ENCODE results near the gene LDLRAD3. TPM values are rescaled to one million over a fixed set of nuclear protein-coding genes. Genes with fewer than 3 reads are reported as not detected.

Gene LDLRAD3
- polyA plus RNA-seq, 1 donor (not counting 4 experiments of a cell fraction or from before 2014, with no cell fraction given), result 13.1 TPM

GRCh38 chr11:36224209-36224882 is 280.5 kb downstream of the LDLRAD3 start:
- peaks cover 3% of the 10 kb centered on the region for H3K4me1 ChIP-seq (ENCODE audit: control insufficient read depth, extremely low read depth, insufficient read depth, low read length)
- DNase-seq (ENCODE audit: low read depth, low spot score) (no peak), FAIRE-seq (no peak)
- H3K9me3 ChIP-seq (ENCODE audit: control insufficient read depth, low read depth, low read length), result no peaks in the 10 kb centered on the region
- H3K79me2 ChIP-seq (ENCODE audit: control insufficient read depth, insufficient read depth, low read length), result no peaks in the 10 kb centered on the region
- H3K9ac ChIP-seq (ENCODE audit: control insufficient read depth, extremely low read depth, insufficient read depth, low read length), result no peak overlapping the region
- H3K9me1 ChIP-seq (ENCODE audit: control insufficient read depth, extremely low read depth, insufficient read depth, low read length), result no peaks in the 10 kb centered on the region
- H3K4me2 ChIP-seq (ENCODE audit: control insufficient read depth, extremely low read depth, insufficient read depth, low read depth, low read length), result no peak overlapping the region
- no peak overlapping the region for H2AFZ ChIP-seq (ENCODE audit: control insufficient read depth, low read length)
- no peak overlapping the region for H3K4me3 ChIP-seq (ENCODE audit: control insufficient read depth in 2 of 3, extremely low read depth in 1 of 3, insufficient read depth in 2 of 3, low read depth in 1 of 3, low read length in 3 of 3)
- H4K20me1 ChIP-seq (ENCODE audit: control insufficient read depth, extremely low read depth, insufficient read depth, low read length), result peaks cover 3% of the 10 kb centered on the region
- TF ChIP-seq CTCF (optimal IDR thresholded peaks at IDR 0.05 in 1 of 3, IDR thresholded peaks at IDR 0.05 in 1 of 3, conservative IDR thresholded peaks at IDR 0.05 in 1 of 3; ENCODE audit: extremely low read depth in 1 of 3, insufficient read depth in 2 of 3, low read length in 3 of 3) (no peak), EZH2 (IDR thresholded peaks at IDR 0.05; ENCODE audit: low read length) (no peak)
- dilution Hi-C loops (cut with MboI; ENCODE audit: extremely low pct_ligation_motif_present, low sequenced_read_pairs), result no loop called here
- no peaks in the 10 kb centered on the region for H3K27me3 ChIP-seq (ENCODE audit: control insufficient read depth, extremely low read depth, insufficient read depth, low read length)
- peaks cover 0 to 3% of the 10 kb centered on the region in 2 experiments for H3K36me3 ChIP-seq (ENCODE audit: control insufficient read depth in 2 of 2, extremely low read depth in 1 of 2, insufficient read depth in 2 of 2, low read length in 2 of 2)
- H3K27ac ChIP-seq (ENCODE audit: control insufficient read depth, insufficient read depth, low read length), result no peak overlapping the region

GRCh38 chr11:36227044-36227443 is 283.2 kb downstream of the LDLRAD3 start:
- Histone ChIP-seq H3K4me1 (ENCODE audit: control insufficient read depth, extremely low read depth, insufficient read depth, low read length) (peaks cover 3% of the 10 kb centered on the region), H3K27ac (ENCODE audit: control insufficient read depth, insufficient read depth, low read length) (no peak overlapping the region), H3K4me2 (ENCODE audit: control insufficient read depth, extremely low read depth, insufficient read depth, low read depth, low read length) (no peak overlapping the region), H3K79me2 (ENCODE audit: control insufficient read depth, insufficient read depth, low read length) (no peaks in the 10 kb centered on the region), H3K27me3 (ENCODE audit: control insufficient read depth, extremely low read depth, insufficient read depth, low read length) (no peaks in the 10 kb centered on the region), H4K20me1 (ENCODE audit: control insufficient read depth, extremely low read depth, insufficient read depth, low read length) (peaks cover 3% of the 10 kb centered on the region), H3K4me3 (ENCODE audit: control insufficient read depth in 2 of 3, extremely low read depth in 1 of 3, insufficient read depth in 2 of 3, low read depth in 1 of 3, low read length in 3 of 3) (no peak overlapping the region), H3K9ac (ENCODE audit: control insufficient read depth, extremely low read depth, insufficient read depth, low read length) (no peak overlapping the region), H3K9me3 (ENCODE audit: control insufficient read depth, low read depth, low read length) (no peaks in the 10 kb centered on the region), H2AFZ (ENCODE audit: control insufficient read depth, low read length) (no peak overlapping the region), H3K36me3 (ENCODE audit: control insufficient read depth in 2 of 2, extremely low read depth in 1 of 2, insufficient read depth in 2 of 2, low read length in 2 of 2) (peaks cover 3 to 5% of the 10 kb centered on the region in 2 experiments), H3K9me1 (ENCODE audit: control insufficient read depth, extremely low read depth, insufficient read depth, low read length) (no peaks in the 10 kb centered on the region)
- DNase-seq (ENCODE audit: low read depth, low spot score) (no peak), FAIRE-seq (no peak)
- dilution Hi-C loops (cut with MboI; ENCODE audit: extremely low pct_ligation_motif_present, low sequenced_read_pairs), result no loop called here
- TF ChIP-seq EZH2 (IDR thresholded peaks at IDR 0.05; ENCODE audit: low read length) (no peak), CTCF (optimal IDR thresholded peaks at IDR 0.05 in 1 of 3, IDR thresholded peaks at IDR 0.05 in 1 of 3, conservative IDR thresholded peaks at IDR 0.05 in 1 of 3; ENCODE audit: extremely low read depth in 1 of 3, insufficient read depth in 2 of 3, low read length in 3 of 3) (no peak)

Data from keratinocyte (primary cell).